Measurements from ENCODE around the gene WDR46.

The WDR46 gene

DNA sequence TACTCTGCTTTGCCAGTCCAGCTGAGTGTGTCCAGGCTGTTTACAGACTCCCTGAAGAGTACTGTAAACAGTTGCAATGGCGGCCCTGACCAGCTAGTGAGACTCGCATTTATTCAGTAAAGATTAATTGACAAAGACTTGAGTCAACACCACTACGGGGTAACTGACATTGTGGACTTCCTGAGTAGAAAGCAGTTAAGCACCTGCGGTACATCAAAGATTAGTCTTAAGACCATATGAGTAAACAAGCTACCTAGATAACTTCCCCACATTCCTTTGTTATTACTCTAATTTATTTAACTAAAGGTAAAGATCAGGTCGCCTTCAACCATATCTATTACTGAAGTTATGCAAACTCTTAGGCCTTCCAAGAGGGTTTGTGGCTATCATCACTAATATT lies 30.0 kb downstream of the WDR46 start:
- no peak for DNase-seq

DNA sequence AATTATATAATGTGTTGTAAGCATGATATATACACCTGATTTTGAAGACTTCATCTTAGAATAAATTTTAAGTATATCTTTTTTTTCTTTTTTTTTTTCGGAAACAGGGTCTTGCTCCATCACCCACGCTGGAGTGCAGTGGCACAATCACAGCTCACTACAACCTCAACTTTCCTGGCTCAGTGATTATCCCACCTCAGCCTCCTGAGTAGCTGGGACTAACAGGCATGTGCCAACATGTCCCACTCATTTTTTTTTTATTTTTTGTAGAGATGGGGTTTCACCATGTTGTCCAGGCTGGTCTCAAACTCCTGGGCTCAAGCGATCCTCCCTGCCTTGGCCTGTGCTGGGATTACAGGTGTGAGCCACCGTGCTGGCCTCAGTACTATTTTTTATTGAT lies 34.4 kb downstream of the WDR46 start:
- no peak for DNase-seq

DNA sequence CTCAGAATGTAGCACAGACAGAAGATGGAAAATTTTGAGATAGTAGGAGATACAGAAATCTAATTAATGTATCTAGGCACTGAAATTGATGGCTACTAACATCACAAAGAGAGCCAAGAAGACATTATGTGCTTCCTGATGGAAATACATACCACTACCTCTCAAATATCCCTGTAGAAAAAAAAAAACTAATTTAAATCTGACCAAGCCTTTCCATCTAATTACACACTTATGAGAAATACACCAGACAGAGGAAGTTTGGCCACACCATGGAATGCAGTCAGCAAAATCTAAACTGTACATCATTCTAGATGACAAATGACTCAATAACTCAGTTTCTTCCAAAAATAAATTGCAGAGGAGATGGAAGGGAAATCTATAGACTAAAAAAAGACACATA lies 36.3 kb downstream of the WDR46 start:
- no peak for DNase-seq

DNA sequence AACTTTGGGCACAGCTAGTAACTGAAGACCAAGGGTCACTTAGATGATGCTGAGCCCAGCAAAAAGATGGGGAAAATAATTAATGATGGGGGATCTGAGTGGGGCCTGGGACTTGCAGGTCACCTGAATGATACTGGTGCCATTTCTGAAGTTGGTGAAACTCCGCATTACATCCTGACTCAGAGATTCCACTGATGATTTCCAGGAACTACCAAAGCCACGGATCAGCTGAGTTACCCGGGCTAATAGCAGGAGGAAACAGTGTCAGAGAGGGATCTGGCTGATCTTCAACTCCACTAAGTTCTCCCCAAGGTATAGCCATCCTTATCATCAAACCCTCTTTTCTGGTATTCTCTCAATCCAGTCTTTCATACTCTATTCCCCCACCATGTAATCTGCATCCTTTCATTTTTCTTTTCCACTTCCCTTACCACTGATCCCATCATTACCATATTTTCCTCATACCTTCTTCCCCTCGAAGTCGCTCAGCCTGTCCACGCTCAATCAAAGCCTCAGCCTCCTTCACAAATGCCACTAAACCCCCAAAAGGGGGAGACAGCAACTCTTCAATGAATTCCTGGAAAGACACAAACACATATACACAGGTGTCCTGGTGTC lies 37.5 kb downstream of the WDR46 start:
- no peak for DNase-seq

DNA sequence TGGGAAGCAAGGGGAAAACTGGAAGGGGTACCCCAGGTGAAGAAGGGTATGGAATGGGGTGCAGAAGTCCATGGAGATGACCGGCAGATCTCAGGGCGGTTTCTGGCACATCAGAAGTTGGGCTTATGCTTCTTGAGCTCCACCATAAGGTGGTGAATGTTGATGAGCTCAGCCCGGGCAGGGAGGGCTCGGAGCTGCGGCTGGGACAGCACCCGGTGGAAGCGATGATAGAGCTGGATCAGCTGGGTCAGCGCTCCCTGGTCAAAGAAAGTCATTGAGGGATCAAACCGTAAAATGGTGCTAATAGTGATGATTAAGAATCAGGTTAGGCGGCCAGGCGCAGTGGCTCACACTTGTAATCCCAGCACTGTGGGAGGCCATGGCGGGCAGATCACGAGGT lies 38.3 kb downstream of the WDR46 start:
- no peak for DNase-seq

DNA sequence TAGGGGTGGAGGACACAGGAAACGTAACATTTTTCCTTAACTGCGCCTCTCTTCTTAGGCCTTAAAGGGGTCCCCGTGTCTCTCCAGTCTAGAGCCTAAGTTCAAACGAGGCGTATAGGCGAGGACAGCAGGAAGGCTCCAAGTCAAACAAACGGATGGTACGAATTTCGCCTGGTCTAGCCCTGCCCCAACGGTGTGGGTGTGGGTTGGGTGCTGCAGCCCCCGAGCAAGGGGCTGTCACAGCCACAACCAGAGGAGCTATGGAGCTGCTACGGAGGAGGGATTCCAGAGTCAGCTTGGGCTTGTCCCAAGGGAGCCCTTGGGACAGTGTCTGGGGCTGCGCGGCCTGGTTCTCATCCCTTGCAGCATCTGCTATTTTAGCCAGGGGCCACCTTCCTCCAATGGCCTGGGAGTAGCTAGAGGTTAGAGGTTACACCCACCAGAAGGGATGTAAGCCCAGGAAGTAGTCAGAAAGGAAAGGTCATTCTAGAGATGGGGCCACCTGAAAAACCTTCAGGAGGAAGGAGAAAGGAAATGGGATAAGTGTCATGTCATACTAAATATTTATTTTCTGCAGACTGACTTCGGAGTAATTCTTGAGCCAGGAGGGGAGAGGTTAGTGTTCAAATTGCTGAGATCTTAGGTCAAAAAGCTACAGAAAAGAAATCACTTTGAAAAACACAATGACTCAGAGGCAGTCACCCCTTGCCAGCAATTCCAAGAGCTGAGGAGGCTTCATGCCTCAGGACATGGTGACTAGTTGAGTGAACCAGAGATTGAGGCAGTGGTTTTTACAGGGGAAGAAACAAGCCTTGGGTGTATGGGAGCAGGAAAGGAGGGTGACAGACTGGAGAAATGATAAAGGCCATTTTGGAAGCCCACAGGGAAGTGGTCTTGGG lies 39.1 kb downstream of the WDR46 start:
- no peak for DNase-seq

DNA sequence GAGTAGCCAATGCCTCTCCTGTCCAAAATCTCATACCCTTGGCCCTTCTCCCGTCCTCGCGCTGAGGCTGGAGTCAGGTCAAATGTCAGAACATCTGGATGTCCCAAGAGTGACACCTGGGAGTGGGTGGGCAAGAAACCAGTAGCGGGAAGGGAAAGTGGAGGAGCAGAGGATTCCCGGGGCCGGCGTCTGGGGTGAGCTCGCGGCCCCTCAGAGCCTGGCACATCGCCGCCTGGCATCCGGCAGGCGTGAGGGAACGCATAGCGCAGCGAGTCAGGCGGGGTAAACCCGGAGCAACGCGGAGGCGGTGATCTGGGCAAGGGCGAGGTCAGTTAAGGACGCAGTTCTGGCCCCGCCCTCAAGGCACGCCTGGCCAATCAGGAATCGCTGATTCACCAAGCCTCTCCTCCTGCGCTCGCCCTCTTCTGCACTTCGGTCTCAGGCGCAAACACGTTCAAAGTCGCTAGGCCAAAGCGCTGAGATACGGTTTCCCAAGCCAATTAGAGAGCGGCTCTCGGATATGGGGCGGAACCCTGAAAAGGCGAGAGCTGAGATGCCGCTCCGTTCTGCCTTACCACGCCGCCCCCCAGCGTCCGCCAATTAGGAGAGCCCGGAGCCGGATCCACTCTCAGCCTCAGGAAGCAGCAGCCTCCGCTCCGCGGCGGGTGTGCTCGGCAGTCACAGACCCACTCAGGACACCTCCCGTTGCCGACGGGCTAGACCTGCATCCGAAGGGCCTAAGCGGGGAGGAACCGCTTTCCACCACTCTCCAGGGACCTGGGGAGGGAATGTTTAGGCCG lies 39.9 kb downstream of the WDR46 start:
- peak; percentile 97 for DNase-seq

DNA sequence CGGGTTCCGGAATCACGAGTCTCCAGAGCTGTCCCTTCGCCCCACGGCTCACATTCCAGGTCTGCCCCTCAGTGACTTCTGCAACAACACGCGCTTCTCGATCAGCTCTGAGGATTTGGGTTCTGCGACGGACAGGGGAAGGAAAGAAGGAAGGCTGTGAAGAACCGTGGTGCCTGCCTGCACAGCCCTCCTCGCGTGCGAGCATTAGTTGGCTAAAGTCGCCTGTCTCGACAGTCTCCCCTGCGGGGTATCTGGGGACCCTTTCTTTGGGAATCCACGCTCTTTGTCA lies 40.5 kb downstream of the WDR46 start:
- no peak for DNase-seq

DNA sequence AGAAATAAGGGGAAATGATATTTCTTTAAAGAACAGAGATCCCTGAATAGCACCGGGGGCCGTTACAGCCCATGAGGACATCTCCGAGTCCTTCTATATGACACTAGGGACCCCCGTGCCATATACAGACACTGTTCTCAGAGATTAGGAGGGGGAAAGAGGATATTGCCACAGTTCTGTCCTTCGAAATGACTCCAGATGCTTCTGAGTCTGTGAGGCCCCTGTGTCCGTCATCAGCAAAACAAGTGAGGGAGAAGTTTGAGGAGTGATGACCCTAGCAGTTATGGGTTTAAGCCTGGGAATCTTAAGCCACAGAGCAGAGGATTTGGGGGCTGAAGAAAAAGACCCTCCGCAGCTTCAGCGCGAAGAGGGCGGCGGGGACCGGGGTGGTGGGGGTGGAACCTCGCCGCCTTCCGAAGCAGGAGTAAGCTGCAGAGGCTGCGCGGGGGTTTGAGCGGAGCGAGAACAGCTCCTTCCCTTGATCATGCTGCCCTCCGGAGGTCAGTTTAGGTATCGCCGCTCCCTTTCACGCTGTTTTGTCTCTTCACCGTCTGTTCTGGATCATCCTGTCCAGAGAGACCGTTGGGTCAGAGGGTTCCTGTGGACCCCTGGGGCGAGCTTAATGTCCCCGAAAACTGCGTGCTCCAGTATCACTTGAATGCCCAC lies 40.9 kb downstream of the WDR46 start:
- peak; percentile 27 for DNase-seq

DNA sequence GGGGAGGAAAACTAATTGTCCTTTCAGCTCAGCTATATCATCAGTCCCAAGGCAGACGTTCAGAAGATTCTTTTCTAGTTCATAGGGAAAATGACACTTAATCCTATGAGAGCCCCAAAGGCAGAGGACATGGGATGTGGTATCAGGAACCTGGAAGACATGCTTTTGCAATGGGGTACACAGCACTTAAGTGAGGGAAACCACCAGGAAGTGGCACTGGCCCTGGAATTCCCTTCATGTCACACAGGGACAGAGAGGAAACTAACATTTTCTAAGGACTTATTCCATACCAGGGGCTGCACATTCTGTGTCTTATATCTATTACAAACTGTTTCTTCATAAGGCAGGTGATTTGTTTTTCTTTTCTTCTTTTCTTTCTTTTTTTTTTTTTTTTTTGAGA lies 45.6 kb downstream of the WDR46 start:
- DNase-seq, result no peak

DNA sequence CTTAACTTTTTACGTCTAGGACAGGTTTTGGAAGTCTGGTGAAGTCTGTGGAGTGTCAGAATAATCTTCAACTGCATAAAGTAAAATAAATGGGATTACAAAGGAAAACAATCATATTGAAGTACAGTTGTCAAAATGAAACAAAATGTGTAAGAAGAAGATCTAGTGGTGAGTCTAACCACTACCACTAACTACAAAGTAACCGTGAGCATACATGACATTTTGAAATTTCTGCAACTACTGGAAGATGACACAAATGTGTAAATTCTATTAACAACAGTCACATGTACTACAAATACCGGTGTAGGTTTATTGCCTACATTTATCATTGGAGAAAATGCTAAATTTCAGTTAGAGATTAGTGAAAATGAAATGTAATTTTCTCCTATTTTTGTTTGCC lies 47.1 kb downstream of the WDR46 start:
- no peak for DNase-seq

DNA sequence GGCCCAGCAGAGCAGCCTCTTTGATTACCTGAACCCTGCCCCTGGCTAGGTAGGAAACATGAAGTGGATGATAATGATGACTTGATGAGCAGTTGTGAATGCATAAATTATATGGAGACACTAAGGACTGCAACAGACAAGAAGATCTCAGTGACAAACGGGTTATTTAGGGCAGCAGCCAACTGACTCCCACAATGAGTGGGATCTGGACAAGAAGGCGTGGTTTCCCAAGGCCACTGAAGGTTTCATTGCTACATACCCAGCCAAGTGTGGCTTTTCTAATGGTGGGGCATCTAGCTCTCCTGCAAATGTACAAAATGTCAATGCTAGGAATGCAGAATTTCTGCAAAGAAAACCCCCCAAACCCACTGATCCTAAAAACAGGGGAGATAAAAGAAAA lies 51.3 kb downstream of the WDR46 start:
- DNase-seq, result no peak

DNA sequence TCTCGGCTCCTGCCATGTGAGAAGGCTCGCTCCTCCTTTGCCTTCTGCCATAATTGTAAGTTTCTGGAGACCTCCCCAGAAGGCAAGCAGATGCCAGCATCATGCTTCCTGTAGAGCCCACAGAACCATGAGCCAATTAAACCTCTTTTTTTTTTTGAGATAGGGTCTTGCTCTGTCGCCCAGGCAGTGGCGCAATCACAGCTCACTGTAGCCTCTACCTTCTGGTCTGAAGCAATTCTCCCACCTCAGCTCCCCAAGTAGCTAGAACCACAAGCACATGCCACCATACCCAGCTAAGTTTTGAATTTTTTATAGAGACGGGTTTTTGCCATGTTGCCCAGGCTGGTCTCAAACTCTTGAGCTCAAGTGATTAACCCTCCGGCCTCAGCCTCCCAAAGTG lies 52.2 kb downstream of the WDR46 start:
- DNase-seq, result no peak

DNA sequence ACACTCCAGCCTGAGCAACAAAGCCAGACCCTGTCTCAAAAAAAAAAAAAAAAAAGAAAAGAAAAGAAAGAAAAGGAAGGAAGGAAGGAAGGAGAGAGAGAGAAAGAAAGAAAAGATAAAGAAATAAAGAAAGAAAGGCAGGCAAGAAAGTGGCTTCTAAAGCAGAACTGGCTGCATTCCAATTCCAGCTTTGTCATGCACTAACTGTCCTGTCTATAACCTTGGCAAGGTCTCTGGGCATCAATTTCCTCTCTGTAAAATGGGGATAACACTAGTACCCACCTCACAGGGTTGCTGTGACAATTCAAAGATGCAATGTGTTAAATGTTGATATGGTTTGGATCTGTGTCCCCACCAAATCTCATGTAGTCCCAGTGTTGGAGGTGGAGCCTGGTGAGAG lies 52.7 kb downstream of the WDR46 start:
- no peak for DNase-seq

DNA sequence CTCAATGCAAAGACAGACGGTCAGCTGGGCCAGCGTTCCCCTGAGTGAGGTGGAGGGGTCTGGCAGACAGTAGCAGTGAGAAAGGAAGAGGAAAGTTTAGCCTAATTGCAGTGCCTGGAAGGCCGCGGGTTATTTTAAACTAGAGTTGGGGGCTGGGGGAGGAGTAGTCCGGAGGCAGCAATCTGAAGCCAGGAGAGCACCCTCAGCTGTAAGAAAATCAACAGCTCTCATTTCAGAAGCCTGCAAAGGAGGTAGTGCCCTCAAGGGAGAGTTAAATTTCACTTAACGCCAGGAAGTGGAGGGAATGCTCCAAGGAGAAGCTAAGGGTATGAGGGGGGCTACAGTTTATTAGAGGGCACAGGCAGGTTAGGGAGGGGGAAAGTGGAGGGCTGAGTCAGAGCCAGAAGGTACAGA lies 53.8 kb downstream of the WDR46 start:
- no peak for DNase-seq

Measured in NCI-H2107 (cell line).